GM06990 (cell line): ENCODE measurements around the gene RTRAF.

Source experiments
- DNase-seq: peaks from one replicate; pipeline ENCODE4 v3.0.0-alpha.2; 2011; ENCODE audit not compliant: insufficient read length; ENCODE audit errors: extremely low read depth
- H3K27me3 ChIP-seq: replicated peaks from 2 replicates; pipeline ENCODE4 v1.6.0; 2011; ENCODE audit warnings: low read length; ENCODE audit not compliant: control insufficient read depth, insufficient read depth
- H3K36me3 ChIP-seq: 2 replicates; pipeline ENCODE4 v1.5.1; 2011; ENCODE audit warnings: low read length; ENCODE audit not compliant: control insufficient read depth, insufficient read depth
- H3K4me3 ChIP-seq: replicated peaks from 2 replicates; pipeline ENCODE4 v1.5.1; 2011; ENCODE audit warnings: low read depth, mild to moderate bottlenecking, control low read depth, low read length
- CTCF ChIP-seq: IDR thresholded peaks from 2 replicates; pipeline ENCODE4 v1.5.1; 2011; ENCODE audit warnings: low read length, control low read depth, mild to moderate bottlenecking, inconsistent platforms; ENCODE audit not compliant: insufficient read depth, poor library complexity, severe bottlenecking

RTRAF gene

GRCh38 chr14:52020866-52021717 is 31.7 kb downstream of the RTRAF start:
- H3K4me3 ChIP-seq: no peak overlapping the region
- no peaks in the 10 kb centered on the region for H3K36me3 ChIP-seq
- TF ChIP-seq CTCF: no peak
- no peaks in the 10 kb centered on the region; the same call in 1 of the 2 replicates for H3K27me3 ChIP-seq
- no peak for DNase-seq

- TF ChIP-seq CTCF: no peak
- H3K36me3 ChIP-seq: no peaks in the 10 kb centered on the region
- no peak overlapping the region for H3K4me3 ChIP-seq
- DNase-seq: peak; percentile 38
- H3K27me3 ChIP-seq: no peaks in the 10 kb centered on the region
Measured at GRCh38 chr14:52021957-52022600, 32.7 kb downstream of the RTRAF start.

- Histone ChIP-seq H3K36me3 (no peaks in the 10 kb centered on the region), H3K4me3 (no peak overlapping the region), H3K27me3 (no peaks in the 10 kb centered on the region)
- DNase-seq: no peak
- no peak for TF ChIP-seq CTCF
Measured at GRCh38 chr14:52023518-52023917, 34.2 kb downstream of the RTRAF start.

- Histone ChIP-seq H3K36me3 (no peaks in the 10 kb centered on the region), H3K4me3 (no peak overlapping the region), H3K27me3 (no peaks in the 10 kb centered on the region)
- no peak for TF ChIP-seq CTCF
- no peak for DNase-seq
Measured at GRCh38 chr14:52025310-52025709, 36.0 kb downstream of the RTRAF start.

- H3K36me3 ChIP-seq: no peaks in the 10 kb centered on the region
Measured at GRCh38 chr14:52026017-52026660, 36.8 kb downstream of the RTRAF start.

More at GRCh38 chr14:52026017-52026660, 36.8 kb downstream of the RTRAF start:
- Histone ChIP-seq H3K27me3 (no peaks in the 10 kb centered on the region), H3K4me3 (no peak overlapping the region)
- no peak for TF ChIP-seq CTCF
- no peak for DNase-seq
